Breast epithelium (tissue), 4 donors: Measurements from ENCODE around the gene PTGS2. TPM values are rescaled to one million over a fixed set of nuclear protein-coding genes. Genes with fewer than 3 reads are reported as not detected.

Experiments
- DNase-seq, 2 donors: peaks; one replicate each; pipeline ENCODE4 v3.0.0-alpha.2; 2019; ENCODE audit warnings: low spot score in 2 of 2
- H3K27ac ChIP-seq, 2 donors: fragments of 200-600 bp; sonication (generic) in 1 of 2; one replicate each; pipeline ENCODE4 v1.5.1; 2016 to 2019; ENCODE audit warnings: mild to moderate bottlenecking in 1 of 2
- H3K27me3 ChIP-seq, 2 donors: fragments of 200-600 bp; sonication (generic) in 1 of 2; one replicate each; pipeline versions ENCODE4 v1.5.1 to v1.6.0; 2017 to 2019; ENCODE audit warnings: control low read depth in 1 of 2, mild to moderate bottlenecking in 1 of 2
- H3K36me3 ChIP-seq: fragments of 200-600 bp; one replicate; pipeline ENCODE4 v1.5.1; 2019
- H3K4me1 ChIP-seq, 2 donors: fragments of 200-600 bp; sonication (generic); one replicate each; pipeline ENCODE4 v1.5.1; 2016 to 2019; ENCODE audit warnings: control low read depth in 1 of 2
- H3K4me3 ChIP-seq, 3 donors: fragments of 200-600 bp; sonication (generic); 1 replicate in 2 of 3; 2 replicates in 1 of 3; pipeline ENCODE4 v1.5.1; 2016 to 2019; ENCODE audit warnings: mild to moderate bottlenecking in 3 of 3, moderate library complexity in 2 of 3
- H3K9me3 ChIP-seq, 2 donors: fragments of 200-600 bp; sonication (generic) in 1 of 2; one replicate each; pipeline ENCODE4 v1.5.1; 2016 to 2019; ENCODE audit warnings: control low read depth in 1 of 2
- CTCF ChIP-seq, 3 donors: fragments of 450-650 bp; IDR thresholded peaks; one replicate each; pipeline ENCODE4 v1.5.1; 2016 to 2017; ENCODE audit warnings: antibody characterized with exemption in 3 of 3, mild to moderate bottlenecking in 3 of 3, moderate library complexity in 3 of 3
- POLR2A ChIP-seq: fragments of 450-650 bp; IDR thresholded peaks from one replicate; pipeline ENCODE4 v1.6.1; 2016; ENCODE audit warnings: antibody characterized with exemption, mild to moderate bottlenecking, moderate library complexity
- POLR2AphosphoS5 ChIP-seq, 3 donors: sonication (generic); formaldehyde crosslinking; IDR thresholded peaks; one replicate each; pipeline ENCODE4 v1.6.1; 2017; ENCODE audit warnings: antibody characterized with exemption in 3 of 3
- intact Hi-C: fragments of 100-400 bp; cut with DNase I; formaldehyde crosslinking; loops from one replicate; pipeline ENCODE4 v1.15.1; 2023; ENCODE audit warnings: low total_unique reads
- total RNA-seq, 3 donors: library from RNA; depleted of rRNA; stranded (reverse); fragments of >200 nt; gene quantifications; one replicate each; pipeline ENCODE4 v1.1.0, GENCODE V29; 2016

PTGS2 gene
- total RNA-seq, 3 donors from 2014 or later = 1.3 to 7.6 (median 1.6) TPM

- no peak overlapping the region for H3K4me3 ChIP-seq
- intact Hi-C loops = no loop called here
Measured at GRCh38 chr1:186689907-186690306, 9.7 kb upstream of the PTGS2 start.

GRCh38 chr1:186689376-186689775, 9.2 kb upstream of the PTGS2 start:
- no peak for TF ChIP-seq CTCF (IDR thresholded peaks at IDR 0.05)
- TF ChIP-seq POLR2A = no peak
- no peak for TF ChIP-seq POLR2AphosphoS5 (IDR thresholded peaks at IDR 0.05)
- Histone ChIP-seq H3K4me3 (no peak overlapping the region), H3K4me1 (no peaks in the 10 kb centered on the region), H3K9me3 (peaks cover 0 to 4% of the 10 kb centered on the region in 2 donors), H3K27me3 (no peaks in the 10 kb centered on the region), H3K36me3 (no peaks in the 10 kb centered on the region), H3K27ac (no peak overlapping the region)
- intact Hi-C loops = no loop called here
- DNase-seq = no peak

More at GRCh38 chr1:186689907-186690306, 9.7 kb upstream of the PTGS2 start:
- no peak for TF ChIP-seq POLR2A
- TF ChIP-seq POLR2AphosphoS5 (IDR thresholded peaks at IDR 0.05) = no peak
- no peak for TF ChIP-seq CTCF (IDR thresholded peaks at IDR 0.05)
- Histone ChIP-seq H3K27me3 (no peaks in the 10 kb centered on the region), H3K36me3 (no peaks in the 10 kb centered on the region), H3K9me3 (peaks cover 0 to 4% of the 10 kb centered on the region in 2 donors), H3K4me1 (no peaks in the 10 kb centered on the region), H3K27ac (no peak overlapping the region)
- DNase-seq = no peak

GRCh38 chr1:186683652-186684410, 3.6 kb upstream of the PTGS2 start:
- Histone ChIP-seq H3K4me3 (no peak overlapping the region), H3K27me3 (no peaks in the 10 kb centered on the region), H3K9me3 (peaks cover 0 to 4% of the 10 kb centered on the region in 2 donors), H3K36me3 (no peaks in the 10 kb centered on the region), H3K4me1 (no peaks in the 10 kb centered on the region), H3K27ac (no peak overlapping the region)
- DNase-seq = no peak
- TF ChIP-seq POLR2AphosphoS5 (IDR thresholded peaks at IDR 0.05) (no peak), CTCF (IDR thresholded peaks at IDR 0.05) (no peak), POLR2A (no peak)
- intact Hi-C loops = no loop called here

- peaks cover 0 to 4% of the 10 kb centered on the region in 2 donors for H3K9me3 ChIP-seq
Measured at GRCh38 chr1:186682736-186683135, 2.5 kb upstream of the PTGS2 start.

More at GRCh38 chr1:186682736-186683135, 2.5 kb upstream of the PTGS2 start:
- H3K4me3 ChIP-seq = no peak overlapping the region
- H3K27me3 ChIP-seq = no peaks in the 10 kb centered on the region
- no peaks in the 10 kb centered on the region for H3K36me3 ChIP-seq
- H3K4me1 ChIP-seq = no peaks in the 10 kb centered on the region
- TF ChIP-seq CTCF (IDR thresholded peaks at IDR 0.05) = no peak
- TF ChIP-seq POLR2A = no peak
- no peak for TF ChIP-seq POLR2AphosphoS5 (IDR thresholded peaks at IDR 0.05)
- no peak overlapping the region for H3K27ac ChIP-seq
- intact Hi-C loops = no loop called here
- DNase-seq = no peak
